Vagina (tissue), 2 donors: ENCODE results near the gene RALGDS. TPM values are rescaled to one million over a fixed set of nuclear protein-coding genes. Genes with fewer than 3 reads are reported as not detected.

Experiments
- DNase-seq, 2 donors: peaks; one replicate each; pipeline ENCODE4 v3.0.0-alpha.2; 2017; ENCODE audit errors: extremely low spot score in 2 of 2
- H3K27ac ChIP-seq: fragments of 200-600 bp; sonication (generic); one replicate; pipeline ENCODE4 v1.5.1; 2019
- H3K27me3 ChIP-seq: fragments of 200-600 bp; sonication (generic); one replicate; pipeline ENCODE4 v1.5.1; 2019
- H3K36me3 ChIP-seq, 2 donors: fragments of 200-600 bp; sonication (generic); one replicate each; pipeline ENCODE4 v1.5.1; 2017 to 2019
- H3K4me1 ChIP-seq: fragments of 200-600 bp; sonication (generic); one replicate; pipeline ENCODE4 v1.5.1; 2019
- H3K4me3 ChIP-seq, 2 donors: fragments of 200-600 bp; sonication (generic); 1 replicate in 1 of 2; 2 replicates in 1 of 2; pipeline ENCODE4 v1.5.1; 2016 to 2019
- H3K9me3 ChIP-seq: fragments of 200-600 bp; sonication (generic); one replicate; pipeline ENCODE4 v1.5.1; 2019
- POLR2A ChIP-seq, 2 donors: fragments of 450-650 bp; IDR thresholded peaks; one replicate each; pipeline ENCODE4 v1.6.1; 2017; ENCODE audit warnings: antibody characterized with exemption in 2 of 2, mild to moderate bottlenecking in 2 of 2, moderate library complexity in 2 of 2
- POLR2AphosphoS5 ChIP-seq, 2 donors: sonication (generic); formaldehyde crosslinking; IDR thresholded peaks; one replicate each; pipeline ENCODE4 v1.9.0; 2017; ENCODE audit warnings: antibody characterized with exemption in 2 of 2, mild to moderate bottlenecking in 2 of 2, low read depth in 1 of 2; ENCODE audit not compliant: insufficient read depth in 1 of 2
- intact Hi-C: fragments of 100-400 bp; cut with DNase I; formaldehyde crosslinking; loops from one replicate; pipeline ENCODE4 v1.15.1; 2023
- total RNA-seq: library from RNA; depleted of rRNA; stranded (reverse); fragments of >200 nt; gene quantifications from one replicate; pipeline ENCODE4 v1.2.3, GENCODE V29; 2016
- TF ChIP-seq, protein P1 (sequence below), 3 experiments: fragments of 450-650 bp in 2 of 3; fragments of 200-600 bp in 1 of 3; sonication (generic) in 1 of 3; IDR thresholded peaks; one replicate each; pipeline ENCODE4 v1.5.1; 2017 to 2019; ENCODE audit warnings: antibody characterized with exemption in 3 of 3, mild to moderate bottlenecking in 2 of 3, moderate library complexity in 2 of 3

The RALGDS gene
- total RNA-seq, 1 donor from 2014 or later: 85.0 TPM

DNA sequence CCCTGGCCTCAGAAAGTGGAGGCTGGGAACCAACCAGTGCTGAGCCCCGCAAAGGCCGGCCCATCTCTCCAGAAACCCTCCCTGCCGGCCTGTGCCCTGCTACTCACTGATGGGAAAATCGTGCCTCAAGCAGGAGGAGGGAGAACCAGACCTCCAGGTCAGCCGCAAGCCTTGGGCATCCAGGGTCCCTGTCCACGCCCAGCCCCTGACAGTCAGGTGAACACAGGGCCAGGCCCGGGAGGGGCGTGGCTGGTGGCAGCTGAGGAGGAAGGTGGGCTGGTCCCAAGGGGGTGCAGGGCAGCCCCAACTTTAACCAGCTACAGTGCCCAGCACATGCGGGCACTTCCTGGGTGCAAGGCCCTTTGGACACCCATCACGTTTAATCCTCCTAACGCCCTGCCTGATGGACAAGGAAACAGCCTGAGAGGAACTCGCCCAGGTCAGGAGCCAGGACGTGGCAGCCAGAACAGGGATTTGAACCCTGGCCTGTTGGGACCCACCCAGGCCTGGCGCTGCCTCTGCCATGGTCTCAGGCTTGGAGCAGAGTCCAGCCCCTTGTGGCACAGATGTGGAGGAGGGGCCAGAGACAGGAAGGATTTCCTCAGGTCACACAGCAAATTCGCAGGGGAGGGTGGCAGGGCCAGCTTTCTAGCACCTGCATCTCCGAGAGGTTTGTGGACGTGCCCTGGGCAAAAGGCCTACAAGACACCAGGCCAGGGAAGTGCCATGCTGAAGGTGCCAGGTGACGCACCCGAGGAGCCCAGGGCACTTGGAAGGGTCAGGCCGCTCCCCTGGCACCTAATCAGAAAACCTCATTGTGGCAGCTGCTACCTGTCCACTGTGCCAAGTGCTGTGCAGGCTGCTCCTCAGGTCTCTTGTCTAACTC, 4.5 kb downstream of the RALGDS start:
- no peak for TF ChIP-seq POLR2AphosphoS5 (IDR thresholded peaks at IDR 0.05; ENCODE audit: insufficient read depth in 1 of 2, low read depth in 1 of 2)
- no peaks in the 10 kb centered on the region for H3K36me3 ChIP-seq
- no peak overlapping the region for H3K4me3 ChIP-seq
- H3K4me1 ChIP-seq: peaks cover 88% of the 10 kb centered on the region
- H3K27me3 ChIP-seq: no peaks in the 10 kb centered on the region
- no peaks in the 10 kb centered on the region for H3K9me3 ChIP-seq
- DNase-seq: no peak
- intact Hi-C loops: no loop called here
- no peak overlapping the region for H3K27ac ChIP-seq

- no peak overlapping the region for H3K27ac ChIP-seq
- no peak overlapping the region for H3K4me3 ChIP-seq
- no peaks in the 10 kb centered on the region for H3K27me3 ChIP-seq
- H3K36me3 ChIP-seq: peaks cover 0 to 6% of the 10 kb centered on the region in 2 donors
- no peak for DNase-seq
- H3K9me3 ChIP-seq: no peaks in the 10 kb centered on the region
- H3K4me1 ChIP-seq: peaks cover 85% of the 10 kb centered on the region
- TF ChIP-seq POLR2AphosphoS5 (IDR thresholded peaks at IDR 0.05; ENCODE audit: insufficient read depth in 1 of 2, low read depth in 1 of 2) (no peak), POLR2A (IDR thresholded peaks at IDR 0.05) (peak in 1 of 2 donors; percentile 20)
- intact Hi-C loops: no loop called here
Observed at GRCh38 chr9:133115604-133116345, 5.3 kb downstream of the RALGDS start.

GRCh38 chr9:133114886-133115603, 6.0 kb downstream of the RALGDS start:
- no peaks in the 10 kb centered on the region for H3K27me3 ChIP-seq
- no peak overlapping the region for H3K4me3 ChIP-seq
- DNase-seq: no peak
- intact Hi-C loops: no loop called here
- H3K27ac ChIP-seq: peak overlapping the region; percentile 62
- peaks cover 80% of the 10 kb centered on the region for H3K4me1 ChIP-seq
- peaks cover 0 to 13% of the 10 kb centered on the region in 2 donors for H3K36me3 ChIP-seq
- no peaks in the 10 kb centered on the region for H3K9me3 ChIP-seq
- TF ChIP-seq POLR2AphosphoS5 (IDR thresholded peaks at IDR 0.05; ENCODE audit: insufficient read depth in 1 of 2, low read depth in 1 of 2) (no peak), POLR2A (IDR thresholded peaks at IDR 0.05) (no peak)
- TF ChIP-seq, protein P1, sequence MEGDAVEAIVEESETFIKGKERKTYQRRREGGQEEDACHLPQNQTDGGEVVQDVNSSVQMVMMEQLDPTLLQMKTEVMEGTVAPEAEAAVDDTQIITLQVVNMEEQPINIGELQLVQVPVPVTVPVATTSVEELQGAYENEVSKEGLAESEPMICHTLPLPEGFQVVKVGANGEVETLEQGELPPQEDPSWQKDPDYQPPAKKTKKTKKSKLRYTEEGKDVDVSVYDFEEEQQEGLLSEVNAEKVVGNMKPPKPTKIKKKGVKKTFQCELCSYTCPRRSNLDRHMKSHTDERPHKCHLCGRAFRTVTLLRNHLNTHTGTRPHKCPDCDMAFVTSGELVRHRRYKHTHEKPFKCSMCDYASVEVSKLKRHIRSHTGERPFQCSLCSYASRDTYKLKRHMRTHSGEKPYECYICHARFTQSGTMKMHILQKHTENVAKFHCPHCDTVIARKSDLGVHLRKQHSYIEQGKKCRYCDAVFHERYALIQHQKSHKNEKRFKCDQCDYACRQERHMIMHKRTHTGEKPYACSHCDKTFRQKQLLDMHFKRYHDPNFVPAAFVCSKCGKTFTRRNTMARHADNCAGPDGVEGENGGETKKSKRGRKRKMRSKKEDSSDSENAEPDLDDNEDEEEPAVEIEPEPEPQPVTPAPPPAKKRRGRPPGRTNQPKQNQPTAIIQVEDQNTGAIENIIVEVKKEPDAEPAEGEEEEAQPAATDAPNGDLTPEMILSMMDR (IDR thresholded peaks at IDR 0.05): no peak

GRCh38 chr9:133113949-133114885, 6.8 kb downstream of the RALGDS start:
- TF ChIP-seq POLR2AphosphoS5 (IDR thresholded peaks at IDR 0.05; ENCODE audit: insufficient read depth in 1 of 2, low read depth in 1 of 2) (no peak), POLR2A (IDR thresholded peaks at IDR 0.05) (no peak)
- TF ChIP-seq, protein P1 (IDR thresholded peaks at IDR 0.05): no peak
- no peak for DNase-seq
- peaks cover 72% of the 10 kb centered on the region for H3K4me1 ChIP-seq
- no peak overlapping the region for H3K4me3 ChIP-seq
- peak overlapping the region; percentile 62 for H3K27ac ChIP-seq
- H3K36me3 ChIP-seq: peaks cover 0 to 21% of the 10 kb centered on the region in 2 donors
- H3K27me3 ChIP-seq: no peaks in the 10 kb centered on the region
- no peaks in the 10 kb centered on the region for H3K9me3 ChIP-seq
- intact Hi-C loops: no loop called here

DNA sequence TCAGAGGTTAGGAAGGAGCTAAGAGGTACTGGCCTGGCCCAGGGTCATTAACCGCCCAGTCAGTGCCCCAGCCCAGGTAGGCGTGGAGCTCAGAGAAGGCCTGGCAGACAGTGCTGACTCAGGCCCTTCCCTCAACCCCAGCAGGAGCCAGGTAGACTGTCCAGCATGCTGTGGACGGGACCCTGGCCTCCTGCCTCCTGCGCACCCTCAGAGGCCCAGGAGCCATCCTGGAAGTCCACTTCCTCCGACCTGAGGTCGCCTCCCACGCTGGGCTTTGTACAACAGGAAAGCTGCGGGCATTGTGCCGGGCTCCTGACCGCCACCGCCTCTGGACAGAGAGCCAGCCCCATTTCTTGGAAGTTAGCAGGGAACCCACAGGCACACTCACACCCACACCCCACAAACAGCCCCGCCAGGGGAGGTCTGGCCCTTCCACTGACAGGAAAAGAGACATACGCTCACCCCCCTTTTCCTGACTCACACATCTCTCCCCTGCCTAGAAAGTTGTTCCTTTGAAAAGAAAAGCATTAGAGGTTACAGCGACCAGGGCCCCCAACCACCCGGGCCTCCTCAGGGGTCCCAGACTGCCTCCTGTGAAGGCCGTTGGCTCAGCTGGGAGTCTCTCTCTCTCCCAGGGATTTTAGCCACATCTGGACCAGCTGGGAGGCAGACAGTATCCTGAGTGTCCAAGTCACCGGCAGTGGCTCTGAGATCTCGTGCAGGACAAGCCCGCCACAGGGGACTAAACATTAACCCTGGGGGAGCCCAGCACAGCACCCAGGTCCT, 7.7 kb downstream of the RALGDS start:
- no peaks in the 10 kb centered on the region for H3K27me3 ChIP-seq
- peaks cover 63% of the 10 kb centered on the region for H3K4me1 ChIP-seq
- peak overlapping the region; percentile 62 for H3K27ac ChIP-seq
- DNase-seq: no peak
- TF ChIP-seq, protein P1 (IDR thresholded peaks at IDR 0.05): no peak
- TF ChIP-seq POLR2AphosphoS5 (IDR thresholded peaks at IDR 0.05; ENCODE audit: insufficient read depth in 1 of 2, low read depth in 1 of 2) (no peak), POLR2A (IDR thresholded peaks at IDR 0.05) (no peak)
- H3K9me3 ChIP-seq: no peaks in the 10 kb centered on the region
- peaks cover 0 to 30% of the 10 kb centered on the region in 2 donors for H3K36me3 ChIP-seq
- intact Hi-C loops: no loop called here
- no peak overlapping the region for H3K4me3 ChIP-seq
